SK-N-SH treated with all-trans-retinoic acid at 6 μM for 48 hours (cell line): ENCODE data around the gene DHX57.
"Not testable (repeated sequence)": the region's sequence is repeated elsewhere in the genome, so short reads cannot be mapped to it uniquely, and the experiment has no call there.

ENCODE experiments used
- ATAC-seq: fragments of 200-7000 bp; cut with Tn5 transposase; 3 replicates; pipeline ENCODE4 v1.9.1; 2020; ENCODE audit warnings: mild to moderate bottlenecking, moderate library complexity
- ARNTL ChIP-seq: fragments of 450-650 bp; formaldehyde crosslinking; IDR thresholded peaks from 2 replicates; pipeline ENCODE4 v1.5.0; 2020; ENCODE audit warnings: low read depth, mild to moderate bottlenecking, moderate library complexity, borderline replicate concordance
- BACH2 ChIP-seq: fragments of 250-450 bp; sonication (Bioruptor Pico); IDR thresholded peaks from 2 replicates; pipeline ENCODE4 v1.9.0; 2021; ENCODE audit warnings: mild to moderate bottlenecking, borderline replicate concordance
- CREB5 ChIP-seq: fragments of 250-450 bp; sonication (Bioruptor Pico); IDR thresholded peaks from 2 replicates; pipeline ENCODE4 v1.5.1; 2020; ENCODE audit warnings: low read depth, mild to moderate bottlenecking, moderate library complexity
- CSDC2 ChIP-seq: fragments of 250-450 bp; sonication (Bioruptor Pico); IDR thresholded peaks from 2 replicates; pipeline ENCODE4 v1.5.0; 2020; ENCODE audit warnings: mild to moderate bottlenecking, moderate library complexity
- CSRNP3 ChIP-seq: fragments of 250-450 bp; sonication (Bioruptor Pico); IDR thresholded peaks from 2 replicates; pipeline ENCODE4 v1.5.1; 2021; ENCODE audit warnings: mild to moderate bottlenecking, moderate library complexity
- ESRRG ChIP-seq: fragments of 250-450 bp; sonication (Bioruptor Pico); IDR thresholded peaks from 2 replicates; pipeline ENCODE4 v1.6.1; 2021; ENCODE audit warnings: mild to moderate bottlenecking
- ISL1 ChIP-seq: fragments of 250-450 bp; sonication (Bioruptor Pico); IDR thresholded peaks from 2 replicates; pipeline ENCODE4 v2.1.2; 2022; ENCODE audit warnings: mild to moderate bottlenecking, moderate library complexity
- OSR1 ChIP-seq: fragments of 250-450 bp; sonication (Bioruptor Pico); IDR thresholded peaks from 2 replicates; pipeline ENCODE4 v1.8.0; 2022; ENCODE audit warnings: moderate library complexity, mild to moderate bottlenecking, inconsistent platforms
- POU6F1 ChIP-seq: fragments of 250-450 bp; sonication (Bioruptor Pico); IDR thresholded peaks from 2 replicates; pipeline ENCODE4 v1.8.0; 2021; ENCODE audit warnings: low read depth, mild to moderate bottlenecking, moderate library complexity, borderline replicate concordance
- PPARA ChIP-seq: fragments of 250-450 bp; sonication (Bioruptor Pico); IDR thresholded peaks from 2 replicates; pipeline ENCODE4 v1.5.0; 2020; ENCODE audit warnings: mild to moderate bottlenecking, borderline replicate concordance
- RARB ChIP-seq: fragments of 250-450 bp; sonication (Bioruptor Pico); IDR thresholded peaks from 2 replicates; pipeline ENCODE4 v1.8.0; 2021; ENCODE audit warnings: mild to moderate bottlenecking, moderate library complexity
- SNAI2 ChIP-seq: fragments of 250-450 bp; sonication (Bioruptor Pico); IDR thresholded peaks from 2 replicates; pipeline ENCODE4 v1.5.0; 2020; ENCODE audit warnings: mild to moderate bottlenecking, moderate library complexity
- TCF4 ChIP-seq: fragments of 250-450 bp; sonication (Bioruptor Pico); IDR thresholded peaks from 2 replicates; pipeline ENCODE4 v1.8.0; 2021; ENCODE audit warnings: mild to moderate bottlenecking, moderate library complexity, borderline replicate concordance
- TOX ChIP-seq: fragments of 250-450 bp; sonication (Bioruptor Pico); IDR thresholded peaks from 2 replicates; pipeline ENCODE4 v1.8.0; 2021; ENCODE audit warnings: mild to moderate bottlenecking, moderate library complexity, borderline replicate concordance
- ZC3H10 ChIP-seq: fragments of 250-450 bp; sonication (Bioruptor Pico); IDR thresholded peaks from 2 replicates; pipeline ENCODE4 v1.5.1; 2021; ENCODE audit warnings: mild to moderate bottlenecking, moderate library complexity
- ZFP3 ChIP-seq: fragments of 250-450 bp; sonication (Bioruptor Pico); IDR thresholded peaks from 2 replicates; pipeline ENCODE4 v1.5.0; 2020; ENCODE audit warnings: mild to moderate bottlenecking, moderate library complexity
- ZFP30 ChIP-seq: fragments of 450-650 bp; formaldehyde crosslinking; IDR thresholded peaks from 2 replicates; pipeline ENCODE4 v1.5.0; 2022; ENCODE audit warnings: mild to moderate bottlenecking, moderate library complexity
- ZNF565 ChIP-seq: fragments of 450-650 bp; formaldehyde crosslinking; conservative IDR thresholded peaks from 2 replicates; pipeline ENCODE4 v1.5.0; 2020; ENCODE audit warnings: low read depth, mild to moderate bottlenecking, moderate library complexity
- ZNF70 ChIP-seq: fragments of 450-650 bp; formaldehyde crosslinking; IDR thresholded peaks from 2 replicates; pipeline ENCODE4 v1.5.0; 2020; ENCODE audit warnings: mild to moderate bottlenecking, moderate library complexity
- ZNF8 ChIP-seq: fragments of 450-650 bp; formaldehyde crosslinking; IDR thresholded peaks from 2 replicates; pipeline ENCODE4 v1.5.0; 2020; ENCODE audit warnings: mild to moderate bottlenecking, moderate library complexity

DHX57 gene

GRCh38 chr2:38792751-38793150 lies 83.0 kb downstream of the DHX57 start:
- ATAC-seq = no peak
- TF ChIP-seq POU6F1 (CRISPR knock-in tag) (no peak), ESRRG (CRISPR knock-in tag) (no peak), ZFP30 (no peak), TCF4 (CRISPR knock-in tag) (no peak), TOX (no peak), ZNF565 (CRISPR knock-in tag) (no peak), ZNF8 (CRISPR knock-in tag) (no peak)

- not testable (repeated sequence) for ATAC-seq
These were observed 83.4 kb downstream of the DHX57 start for GRCh38 chr2:38792321-38792720.

- TF ChIP-seq BACH2 (CRISPR knock-in tag) (no peak), TOX (no peak), CSDC2 (CRISPR knock-in tag) (no peak), ZFP3 (CRISPR knock-in tag) (no peak), ESRRG (CRISPR knock-in tag) (no peak), ZC3H10 (CRISPR knock-in tag) (no peak), ISL1 (CRISPR knock-in tag) (no peak), CREB5 (CRISPR knock-in tag) (no peak), OSR1 (CRISPR knock-in tag) (no peak), ARNTL (CRISPR knock-in tag) (no peak), RARB (no peak), CSRNP3 (CRISPR knock-in tag) (no peak)
- TF ChIP-seq, all 23 proteins: peak for 0
- no peak for ATAC-seq
These were observed 84.0 kb downstream of the DHX57 start for GRCh38 chr2:38791744-38792143.

GRCh38 chr2:38789691-38790090 lies 86.0 kb downstream of the DHX57 start:
- ATAC-seq = no peak
- no peak for TF ChIP-seq ZFP30

GRCh38 chr2:38788306-38788705 lies 87.4 kb downstream of the DHX57 start:
- ATAC-seq = no peak
- TF ChIP-seq CREB5 (CRISPR knock-in tag) (no peak), POU6F1 (CRISPR knock-in tag) (no peak), PPARA (CRISPR knock-in tag) (no peak), OSR1 (CRISPR knock-in tag) (no peak), ZNF70 (CRISPR knock-in tag) (no peak), ARNTL (CRISPR knock-in tag) (no peak), SNAI2 (CRISPR knock-in tag) (no peak), ZFP30 (no peak), TOX (no peak)
